NCI-H2171 (cell line): ENCODE data around the gene ACP1.
A peak's percentile ranks its signal among the peaks of the same experiment; 100 is the strongest.

Experiments
- DNase-seq: peaks from one replicate; lab custom pipeline; 2025; lab: John Stamatoyannopoulos, UW

ACP1 gene

DNA sequence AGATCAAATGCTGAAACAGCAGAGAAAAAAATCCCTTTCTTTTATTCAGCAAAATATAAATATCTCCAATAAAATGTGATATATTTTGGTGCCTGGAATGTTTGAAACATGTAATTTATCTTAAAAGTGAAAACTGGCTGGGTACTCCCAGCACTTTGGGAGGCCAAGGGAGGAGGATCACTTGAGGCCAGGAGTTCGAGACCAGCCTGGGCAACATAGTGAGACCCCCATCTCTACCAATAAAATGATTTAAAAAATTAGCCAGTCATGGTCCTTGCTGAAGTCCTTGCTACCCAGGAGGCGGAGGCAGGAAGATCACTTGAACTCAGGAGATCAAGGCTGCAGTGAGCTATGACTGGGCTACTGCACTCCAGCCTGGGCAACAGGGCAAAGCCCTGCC lies 9.6 kb upstream of the ACP1 start:
- no peak for DNase-seq

DNA sequence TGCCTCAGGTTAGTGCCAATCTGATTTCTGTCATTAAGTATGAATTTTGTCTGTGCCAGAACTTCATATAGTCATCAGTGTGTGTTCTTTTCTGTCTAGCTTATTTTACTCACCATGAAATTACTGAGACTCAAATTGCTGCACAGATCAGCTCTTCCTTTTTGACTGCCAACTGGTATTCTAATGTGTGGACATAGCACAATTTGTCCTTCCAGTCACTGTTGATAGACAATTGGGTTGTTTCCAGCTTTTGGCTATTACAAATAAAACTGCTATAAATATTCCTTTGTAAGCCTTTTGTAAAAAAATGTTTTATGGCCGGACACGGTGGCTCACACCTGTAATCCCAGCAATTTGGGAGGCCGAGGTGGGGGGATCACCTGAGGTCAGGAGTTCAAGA lies 8.7 kb upstream of the ACP1 start:
- no peak for DNase-seq

DNA sequence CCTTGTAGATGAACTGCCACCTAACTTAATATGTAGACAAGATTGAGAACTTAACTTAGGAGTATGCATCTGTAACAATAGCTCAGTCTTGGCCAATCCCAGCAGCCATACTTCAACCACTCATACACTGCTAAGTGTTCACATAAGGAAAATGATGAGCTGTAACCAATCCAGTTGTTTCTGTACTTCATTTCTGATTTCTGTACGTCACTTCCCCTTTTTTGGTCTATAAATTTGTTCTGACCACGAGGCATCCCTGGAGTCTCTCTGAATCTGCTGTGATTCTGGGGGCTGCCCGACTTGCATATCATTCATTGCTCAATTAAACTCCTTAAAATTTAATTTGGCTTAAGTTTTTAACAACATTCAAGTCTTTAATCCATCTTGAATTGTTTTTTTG lies 7.3 kb upstream of the ACP1 start:
- no peak for DNase-seq

DNA sequence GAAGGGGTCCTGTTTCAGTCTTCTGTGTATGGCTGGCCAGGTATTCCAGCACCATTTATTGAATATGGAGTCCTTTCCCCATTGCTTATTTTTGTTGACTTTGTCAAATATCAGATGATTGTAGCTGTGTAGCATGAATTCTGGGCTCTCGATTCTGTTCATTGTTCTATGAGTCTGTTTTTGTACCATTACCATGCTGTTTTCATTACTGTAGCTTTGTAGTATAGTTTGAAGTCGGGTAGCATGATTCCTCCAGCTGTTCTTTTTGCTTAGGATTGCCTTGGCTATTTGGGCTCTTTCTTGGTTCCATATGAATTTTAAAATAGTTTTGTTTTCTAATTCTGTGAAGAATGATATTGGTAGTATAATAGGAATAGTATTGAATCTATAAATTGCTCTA lies 6.9 kb upstream of the ACP1 start:
- DNase-seq: no peak

DNA sequence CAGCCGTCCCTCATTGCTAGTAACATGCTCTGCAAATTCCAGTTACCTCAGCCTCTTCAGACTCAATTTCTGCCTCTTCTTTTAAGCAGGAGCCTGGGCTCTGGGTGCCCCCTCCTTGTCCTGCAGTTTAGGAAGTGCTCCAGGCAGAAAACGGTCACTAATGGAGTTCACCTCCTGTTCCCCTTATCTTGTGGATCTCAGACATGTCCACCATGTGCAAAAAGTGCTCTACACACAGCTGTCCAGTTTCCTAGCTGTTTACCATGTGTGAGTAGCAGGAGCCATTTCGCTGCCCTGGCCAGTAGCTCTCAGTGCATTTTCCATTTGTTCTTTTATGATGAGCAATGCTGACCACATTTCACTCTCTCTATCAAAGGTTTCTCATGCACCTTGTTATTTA lies 5.8 kb upstream of the ACP1 start:
- DNase-seq: no peak

DNA sequence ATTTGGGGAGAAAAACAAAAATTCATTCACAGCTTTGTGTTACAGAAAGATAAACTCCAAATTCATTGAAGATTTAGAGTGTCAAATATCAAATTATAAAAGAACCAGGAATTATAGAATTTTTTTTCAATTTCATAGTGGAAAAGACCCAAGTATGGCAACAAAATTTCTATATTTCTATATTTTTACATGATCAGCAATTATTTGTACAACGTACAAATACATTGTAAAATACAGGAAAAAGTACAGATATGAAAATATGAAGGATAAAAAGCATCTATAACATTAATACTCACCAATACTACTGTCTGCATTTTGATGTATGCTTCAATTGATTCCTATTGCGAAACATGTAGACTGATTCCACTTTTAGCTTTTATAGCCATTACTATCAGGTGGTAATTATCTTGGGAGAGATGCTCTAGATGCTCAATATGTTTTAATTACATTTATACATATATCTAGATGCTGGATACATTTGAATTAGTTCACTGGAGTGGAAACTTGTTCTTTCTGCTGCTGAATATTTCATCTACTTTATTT lies 4.9 kb upstream of the ACP1 start:
- DNase-seq: no peak

DNA sequence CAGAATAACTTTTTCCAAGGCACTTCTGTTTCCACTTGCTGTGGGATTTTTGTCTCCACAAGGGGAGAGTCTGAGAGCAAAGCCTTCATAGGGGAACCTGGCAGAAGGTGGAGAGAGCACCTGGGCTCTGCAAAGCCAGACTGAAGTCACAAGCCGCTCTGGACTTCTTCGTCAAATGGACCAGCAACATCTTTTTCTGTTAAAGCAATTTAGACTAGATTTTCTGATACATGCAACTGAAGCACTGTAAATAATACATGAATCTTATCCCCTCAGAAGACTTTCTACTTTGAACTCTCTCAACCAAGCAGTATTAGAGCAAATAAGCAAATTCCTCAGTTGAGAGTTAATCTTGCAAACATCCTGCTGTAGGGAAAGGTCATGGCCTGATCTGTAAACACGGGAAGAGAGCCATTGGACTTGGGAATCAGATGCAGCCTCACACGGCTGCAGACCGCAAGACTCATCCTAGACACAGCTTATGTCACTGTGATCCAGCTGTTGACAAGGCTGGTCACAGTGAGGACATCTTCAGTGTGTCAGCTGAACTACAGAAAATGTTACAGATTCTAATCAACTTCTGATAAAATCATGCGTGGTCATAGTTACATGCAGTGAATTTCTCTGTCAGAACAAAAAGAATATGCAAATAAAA lies 4.1 kb upstream of the ACP1 start:
- DNase-seq: no peak

DNA sequence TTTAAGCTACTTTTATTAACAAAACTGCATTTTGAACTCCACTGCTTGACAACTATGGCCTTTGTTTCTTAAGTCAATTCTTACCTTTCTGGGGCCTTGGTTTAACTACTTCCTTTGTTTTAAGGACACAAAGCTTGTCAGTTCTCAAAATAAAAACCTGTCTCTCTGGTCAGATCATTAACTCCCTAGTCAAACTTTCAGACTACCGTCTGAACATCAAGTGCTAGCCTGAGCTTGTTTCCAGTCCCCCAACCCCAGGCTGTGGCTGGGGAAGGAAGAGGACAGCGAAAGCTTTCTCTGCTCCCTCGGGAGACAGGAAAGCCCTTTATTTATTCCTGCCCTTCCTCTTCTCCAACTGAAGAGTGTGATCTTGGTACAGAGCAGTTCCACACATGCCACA lies 2.6 kb upstream of the ACP1 start:
- DNase-seq: no peak

DNA sequence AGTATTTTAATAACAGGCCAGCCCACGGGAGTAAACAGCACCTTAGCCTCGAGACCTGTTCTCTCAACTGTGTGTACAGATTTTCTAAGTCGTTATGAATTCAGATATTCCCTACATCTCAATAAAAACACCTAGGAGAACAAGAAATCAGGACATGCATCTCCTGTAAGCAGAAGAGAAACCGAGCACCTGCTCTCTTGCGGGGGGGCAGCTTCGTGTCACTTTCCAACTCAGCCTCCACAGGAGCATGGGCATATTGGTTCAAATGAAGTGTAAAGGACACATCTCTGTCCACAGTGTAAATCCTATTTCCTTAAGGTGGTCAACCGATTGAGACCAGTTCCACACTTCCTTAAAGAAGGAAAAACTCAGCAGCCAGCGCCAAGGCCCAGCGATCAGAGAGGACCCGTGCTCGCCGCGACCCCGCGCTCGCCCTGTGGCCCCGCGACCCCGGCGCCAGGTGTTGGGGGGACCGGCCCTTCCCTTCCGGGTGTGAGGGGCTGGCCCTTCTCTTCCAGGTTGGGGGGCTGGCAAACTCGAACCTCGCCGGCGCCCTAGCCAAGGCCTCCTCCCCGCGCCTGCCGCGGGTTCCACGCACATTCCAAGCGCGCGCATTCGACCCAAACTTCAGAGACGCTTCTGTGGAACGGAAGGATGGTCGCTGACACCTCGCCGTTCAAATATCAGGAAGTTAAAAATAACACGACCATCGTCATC lies 1.6 kb upstream of the ACP1 start:
- DNase-seq: no peak

DNA sequence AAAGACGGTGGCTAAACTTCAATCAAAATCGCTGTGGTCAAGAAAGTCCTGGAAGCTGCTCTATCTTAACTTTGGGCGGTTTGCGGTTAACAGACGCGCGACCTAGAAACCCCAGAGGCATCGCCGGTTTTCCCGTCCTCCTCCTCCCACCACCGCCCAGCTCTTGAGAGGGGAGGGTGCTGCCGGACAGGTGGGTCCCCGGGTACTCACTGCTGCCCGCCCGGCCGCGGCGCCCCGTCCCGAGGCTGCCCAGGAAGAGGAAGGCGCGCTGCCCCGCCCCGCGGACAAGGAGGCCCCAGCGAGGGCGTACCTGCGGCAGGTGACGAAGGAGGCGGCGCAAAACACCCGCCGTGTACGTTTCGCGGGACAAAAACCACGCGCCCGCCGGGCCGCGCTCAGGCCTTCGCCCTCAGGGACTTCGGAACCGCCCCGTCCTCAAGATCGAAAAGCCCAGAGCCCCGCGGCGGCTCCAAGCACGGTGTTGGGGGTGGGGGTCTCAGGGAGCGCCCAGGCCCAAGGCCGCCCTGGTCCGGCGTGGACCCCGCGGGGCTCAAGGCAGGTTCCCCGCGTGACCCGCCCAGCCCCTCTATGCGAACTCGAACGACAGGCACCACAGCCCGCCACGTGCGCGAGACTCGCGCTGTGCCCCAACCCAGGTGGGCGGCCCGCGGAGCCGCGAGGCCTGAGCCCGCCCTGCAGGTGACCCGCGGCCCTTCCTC lies 814 bp upstream of the ACP1 start, which contains the start of gene SH3YL1:
TSS of gene SH3YL1 (minus strand) at position 259 of the 719 bp plus-strand sequence. CDS start at position 211, 48 bp downstream.
- DNase-seq: peak; percentile 35

DNA sequence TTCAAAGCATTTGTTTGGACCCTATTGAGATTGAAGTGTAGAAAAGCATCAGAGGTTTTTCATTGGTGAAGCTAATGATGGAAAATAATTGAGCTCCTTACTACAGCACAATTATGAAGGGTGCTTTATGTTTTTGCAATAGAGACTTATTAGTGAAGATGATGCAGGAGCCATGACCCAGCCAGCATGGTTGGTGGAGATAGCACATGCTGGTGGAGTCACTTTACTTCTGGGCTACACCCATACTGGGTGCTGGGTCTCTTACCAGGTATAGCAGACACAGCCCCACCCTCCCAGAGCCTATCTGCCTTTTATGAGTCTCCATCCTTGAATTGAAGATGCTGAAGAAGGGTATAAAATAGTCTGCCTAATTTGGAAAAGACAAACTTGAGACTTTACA lies 3.6 kb downstream of the ACP1 start:
- no peak for DNase-seq

DNA sequence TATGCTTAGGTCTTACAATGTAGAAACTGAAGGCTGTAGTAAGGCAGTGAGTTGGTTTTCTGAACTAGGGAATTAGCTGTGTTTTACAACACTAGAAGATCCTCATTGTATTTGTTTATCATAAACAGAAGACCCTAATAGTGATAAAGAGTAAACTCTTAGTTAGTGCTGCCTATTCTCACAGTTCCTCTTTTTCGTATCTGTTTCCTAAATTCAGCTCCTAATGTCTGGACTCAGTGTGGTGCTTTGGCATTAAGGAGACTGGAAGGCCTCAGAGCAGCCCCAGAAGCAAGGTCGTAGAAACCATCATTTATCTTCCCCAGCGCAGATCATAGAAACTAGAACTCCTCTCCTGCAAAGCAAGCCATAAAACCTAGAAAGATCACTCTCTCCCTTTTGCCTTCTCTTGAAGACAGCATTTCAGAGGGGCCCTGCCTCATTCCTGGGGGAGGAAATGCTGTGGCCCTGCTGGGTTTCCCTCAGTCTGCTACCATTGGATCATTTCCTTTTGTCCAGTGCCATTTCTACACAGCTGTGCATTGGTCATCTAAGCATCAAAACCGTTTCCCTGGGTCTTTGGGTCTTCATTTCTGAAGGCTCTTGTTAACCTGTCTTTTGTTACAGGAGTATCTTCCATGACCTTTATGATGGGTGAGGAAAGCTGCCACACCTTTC lies 4.7 kb downstream of the ACP1 start:
- no peak for DNase-seq

DNA sequence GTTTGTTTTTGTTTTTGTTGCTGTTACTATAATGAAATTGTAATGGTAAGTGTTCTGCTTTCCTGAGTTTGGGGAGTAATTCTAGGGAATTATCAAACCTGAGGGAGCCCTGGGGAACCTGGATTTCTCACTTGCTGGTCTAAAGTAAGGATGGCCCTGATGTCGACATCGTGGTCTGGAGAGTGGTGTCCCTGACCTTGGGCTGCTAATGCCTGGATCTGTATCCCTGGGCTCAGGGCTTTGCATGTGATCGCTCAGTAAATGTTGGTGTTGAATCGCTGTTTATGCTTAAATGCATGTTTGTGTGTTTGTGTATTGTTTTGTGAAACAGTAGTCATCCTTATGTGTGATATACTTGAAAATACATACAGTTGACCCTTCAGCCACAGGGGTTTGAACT lies 6.1 kb downstream of the ACP1 start:
- no peak for DNase-seq

DNA sequence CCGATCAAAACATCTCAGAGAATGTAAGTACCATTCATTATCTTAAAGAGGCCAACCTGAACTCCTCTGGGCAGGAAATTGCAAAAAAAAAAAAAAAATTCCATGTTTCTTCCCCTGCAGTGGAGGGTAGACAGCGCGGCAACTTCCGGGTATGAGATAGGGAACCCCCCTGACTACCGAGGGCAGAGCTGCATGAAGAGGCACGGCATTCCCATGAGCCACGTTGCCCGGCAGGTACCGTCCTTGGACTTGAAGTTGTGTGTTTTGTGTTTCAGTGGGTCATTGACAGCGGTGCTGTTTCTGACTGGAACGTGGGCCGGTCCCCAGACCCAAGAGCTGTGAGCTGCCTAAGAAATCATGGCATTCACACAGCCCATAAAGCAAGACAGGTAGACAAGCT lies 7.2 kb downstream of the ACP1 start:
- DNase-seq: no peak

DNA sequence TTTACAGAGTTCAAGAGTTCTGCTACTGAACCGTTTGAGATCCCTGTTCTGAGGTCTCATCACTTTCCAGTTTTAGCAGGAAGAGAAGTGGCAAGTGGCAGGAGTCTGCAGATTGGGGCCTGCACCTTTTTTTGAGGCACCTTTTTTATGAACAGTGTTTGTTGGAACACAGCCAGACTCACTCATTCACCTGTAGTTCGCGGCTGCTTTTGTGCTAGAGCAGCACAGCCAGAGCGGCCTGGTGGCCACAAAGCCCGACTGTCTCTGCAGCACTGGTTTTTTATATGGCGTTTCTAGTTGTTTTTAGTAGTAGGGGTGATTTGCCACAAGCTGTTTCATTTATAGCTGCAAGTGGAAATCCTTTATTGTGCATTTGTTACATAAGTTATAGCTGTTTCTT lies 8.6 kb downstream of the ACP1 start:
- peak; percentile 44 for DNase-seq

DNA sequence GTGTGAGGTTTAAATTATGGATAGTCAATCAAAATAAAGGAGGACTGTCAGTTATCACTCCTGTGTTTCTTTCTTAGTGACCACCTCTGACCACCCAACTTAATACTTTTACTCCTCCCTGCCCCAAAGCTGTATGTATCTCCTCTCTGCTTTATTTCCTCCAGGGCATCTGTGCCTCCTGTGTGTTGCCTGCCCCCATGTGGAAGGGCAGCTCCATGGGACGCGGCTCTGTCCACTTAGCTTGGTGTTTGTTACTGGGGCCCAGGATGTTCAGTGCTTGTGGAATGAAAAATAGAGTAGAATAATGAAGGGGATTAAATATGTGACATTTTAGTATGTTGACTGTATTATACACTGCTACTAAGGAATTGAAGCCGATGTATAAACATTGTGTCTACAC lies 9.8 kb downstream of the ACP1 start:
- DNase-seq: no peak

DNA sequence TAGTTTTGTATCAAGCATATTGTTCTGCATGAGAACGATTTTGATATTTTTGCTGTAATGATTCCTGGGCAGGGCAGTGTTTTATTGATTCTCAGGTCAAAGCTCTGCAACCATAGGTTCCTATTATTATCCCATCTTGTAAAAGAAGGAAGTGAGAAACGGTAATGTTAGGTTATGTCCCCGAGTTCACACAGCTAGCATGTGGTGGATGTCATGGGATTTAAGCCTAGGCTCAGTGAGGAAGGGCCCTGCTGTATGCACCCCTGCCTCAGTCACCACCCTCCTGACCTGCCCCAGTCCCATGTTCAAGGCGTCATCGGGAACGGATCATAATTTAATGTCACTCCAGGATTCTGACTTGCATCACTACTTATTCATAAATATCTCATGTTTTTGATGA lies 10.7 kb downstream of the ACP1 start:
- no peak for DNase-seq

DNA sequence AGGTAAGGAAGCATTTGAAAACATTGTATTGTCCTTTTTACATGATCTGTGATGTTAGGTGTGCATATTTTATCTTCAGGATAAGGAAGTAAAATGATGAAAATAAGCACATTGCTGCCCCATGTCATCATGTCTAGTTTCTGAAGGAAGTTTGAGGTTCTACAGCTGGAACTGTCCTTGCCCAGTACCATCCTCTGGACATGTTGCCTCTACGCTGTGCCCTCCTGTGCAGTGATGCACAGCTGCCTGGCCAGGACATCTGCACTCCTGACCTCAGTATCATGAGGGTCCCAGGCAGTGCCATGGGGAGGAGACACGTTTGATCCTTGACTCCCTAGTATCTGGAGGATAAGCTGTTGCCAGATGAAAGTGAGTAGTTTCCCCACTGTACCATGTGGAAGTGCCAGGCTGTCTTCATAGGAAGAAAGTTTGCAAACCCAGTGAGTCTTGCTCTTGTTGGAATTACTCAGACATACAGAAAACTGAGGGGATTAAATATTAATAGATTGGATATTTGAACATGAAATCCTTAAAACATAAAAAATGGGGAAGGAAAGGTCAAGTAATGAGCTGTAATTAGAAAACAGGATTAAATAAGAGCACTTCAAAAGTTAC lies 13.7 kb downstream of the ACP1 start:
- no peak for DNase-seq

DNA sequence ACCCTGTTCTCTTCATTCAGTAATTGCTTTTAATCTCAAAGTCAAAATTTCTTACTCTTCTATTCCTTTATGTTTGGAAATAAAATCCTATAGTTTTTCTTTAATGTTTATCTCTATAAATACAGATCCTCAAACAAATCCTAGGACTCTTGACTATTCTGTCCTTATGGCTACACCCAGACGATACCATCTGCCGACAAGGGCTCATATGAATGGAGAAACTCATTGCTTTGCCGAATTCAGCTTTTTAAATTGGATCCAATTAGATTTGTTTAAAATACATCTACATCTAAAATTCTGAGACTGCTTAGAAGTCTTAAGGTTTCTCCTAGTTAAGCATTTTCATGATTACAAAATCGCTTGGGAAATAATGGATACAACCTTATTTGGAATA lies 14.2 kb downstream of the ACP1 start:
- DNase-seq: no peak

DNA sequence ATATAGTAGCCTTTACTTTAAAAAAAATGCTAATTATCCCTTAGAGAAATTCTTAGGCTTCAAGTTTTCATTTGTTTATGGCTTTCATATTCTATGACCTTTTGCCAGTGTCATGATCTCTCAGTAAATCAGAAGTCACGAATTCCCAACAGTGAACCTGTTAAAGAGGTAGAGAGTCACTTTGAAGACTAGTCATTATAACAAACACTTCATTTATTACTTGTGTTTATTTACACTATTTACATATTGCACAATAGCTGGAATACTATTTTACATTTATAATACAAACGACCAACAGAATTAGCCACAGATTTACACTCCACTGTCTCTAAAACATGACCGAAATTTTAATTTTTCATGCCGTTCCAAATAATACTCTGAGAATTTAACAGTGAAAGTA lies 14.6 kb downstream of the ACP1 start:
- DNase-seq: no peak

DNA sequence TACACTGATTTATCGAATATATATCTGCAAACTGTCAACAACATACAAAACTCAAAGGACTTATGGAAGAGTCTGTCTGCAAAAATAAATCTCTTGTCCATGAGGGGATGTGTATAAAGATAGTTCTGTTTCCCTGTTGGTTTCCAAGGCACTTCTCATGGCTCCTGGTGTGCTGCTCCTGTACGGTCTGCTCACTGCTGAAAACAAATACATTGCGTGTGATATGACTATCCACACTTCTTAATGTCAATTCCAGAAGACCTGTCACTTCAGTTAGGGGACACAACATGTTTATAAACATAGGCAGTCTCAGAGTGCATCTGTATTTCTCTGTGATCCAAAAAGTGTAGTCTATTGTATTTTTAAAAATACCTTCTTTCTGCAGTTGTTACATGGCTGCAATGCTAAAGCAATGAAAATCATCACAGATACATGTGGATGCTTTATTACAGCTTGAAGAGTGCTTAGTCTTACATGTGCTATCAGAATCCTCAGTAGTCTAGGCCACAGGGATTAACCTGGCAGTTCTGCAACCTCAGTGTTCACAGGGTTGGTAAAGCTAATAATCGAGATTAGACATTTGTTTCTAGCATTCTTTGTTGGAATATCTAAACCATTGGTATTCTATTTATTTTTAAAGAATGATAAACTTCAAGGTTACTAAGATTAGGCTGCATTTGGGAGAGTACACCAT lies 15.4 kb downstream of the ACP1 start:
- DNase-seq: no peak
